Hepatic stellate cell (primary cell): ENCODE measurements around the gene RPL38.

Experiments used
- DNase-seq: peaks from one replicate; pipeline ENCODE4 v3.0.0; 2011; ENCODE audit warnings: low spot score

Gene RPL38

GRCh38 chr17:74250324-74250995, 47.0 kb downstream of the RPL38 start:
- DNase-seq = no peak

- DNase-seq = no peak
Observed at GRCh38 chr17:74251051-74251450, 47.6 kb downstream of the RPL38 start.

GRCh38 chr17:74251569-74251968, 48.1 kb downstream of the RPL38 start:
- DNase-seq = no peak

GRCh38 chr17:74252211-74252610, 48.7 kb downstream of the RPL38 start:
- no peak for DNase-seq

- no peak for DNase-seq
Observed at GRCh38 chr17:74253036-74253435, 49.6 kb downstream of the RPL38 start.

GRCh38 chr17:74257311-74257710, 53.8 kb downstream of the RPL38 start:
- no peak for DNase-seq

- no peak for DNase-seq
Observed at GRCh38 chr17:74259667-74260524, 56.4 kb downstream of the RPL38 start.
